ENCODE measurements around the gene MCRIP2.
A peak's percentile ranks its signal among the peaks of the same experiment; 100 is the strongest.

DNA sequence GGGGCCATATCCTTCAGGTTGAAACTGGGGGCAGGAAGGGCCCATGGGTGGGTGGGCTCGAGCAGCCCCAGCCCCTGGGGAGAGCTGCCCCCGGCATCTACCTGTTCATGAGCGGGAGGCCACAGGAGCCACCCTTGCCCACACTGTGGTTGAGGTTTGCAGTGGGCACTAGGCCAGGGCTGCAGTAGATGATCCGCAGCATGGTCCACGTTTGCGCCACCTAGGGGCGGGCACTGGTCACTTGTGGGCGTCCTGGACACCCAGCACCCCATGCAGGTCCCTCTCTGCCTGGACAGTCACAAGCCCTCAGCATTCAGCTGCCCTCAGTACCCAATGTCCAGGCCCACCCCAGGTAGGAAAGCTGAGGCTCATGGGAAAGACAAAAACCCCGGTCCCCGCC lies 44.3 kb downstream of the MCRIP2 start:
- no peak for TF ChIP-seq EZH2 (IDR thresholded peaks at IDR 0.05; ENCODE audit: borderline replicate concordance, low read depth, low read length, poor library complexity, severe bottlenecking)
- TF ChIP-seq, protein P1, sequence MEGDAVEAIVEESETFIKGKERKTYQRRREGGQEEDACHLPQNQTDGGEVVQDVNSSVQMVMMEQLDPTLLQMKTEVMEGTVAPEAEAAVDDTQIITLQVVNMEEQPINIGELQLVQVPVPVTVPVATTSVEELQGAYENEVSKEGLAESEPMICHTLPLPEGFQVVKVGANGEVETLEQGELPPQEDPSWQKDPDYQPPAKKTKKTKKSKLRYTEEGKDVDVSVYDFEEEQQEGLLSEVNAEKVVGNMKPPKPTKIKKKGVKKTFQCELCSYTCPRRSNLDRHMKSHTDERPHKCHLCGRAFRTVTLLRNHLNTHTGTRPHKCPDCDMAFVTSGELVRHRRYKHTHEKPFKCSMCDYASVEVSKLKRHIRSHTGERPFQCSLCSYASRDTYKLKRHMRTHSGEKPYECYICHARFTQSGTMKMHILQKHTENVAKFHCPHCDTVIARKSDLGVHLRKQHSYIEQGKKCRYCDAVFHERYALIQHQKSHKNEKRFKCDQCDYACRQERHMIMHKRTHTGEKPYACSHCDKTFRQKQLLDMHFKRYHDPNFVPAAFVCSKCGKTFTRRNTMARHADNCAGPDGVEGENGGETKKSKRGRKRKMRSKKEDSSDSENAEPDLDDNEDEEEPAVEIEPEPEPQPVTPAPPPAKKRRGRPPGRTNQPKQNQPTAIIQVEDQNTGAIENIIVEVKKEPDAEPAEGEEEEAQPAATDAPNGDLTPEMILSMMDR (conservative IDR thresholded peaks at IDR 0.05; ENCODE audit: low read depth, low read length): peak; percentile 64

All from A673 (cell line).